Calu3 (cell line): ENCODE results near the gene RAD51B. TPM values are rescaled to one million over a fixed set of nuclear protein-coding genes. Genes with fewer than 3 reads are reported as not detected.
"Not testable (repeated sequence)": the region's sequence is repeated elsewhere in the genome, so short reads cannot be mapped to it uniquely, and the experiment has no call there.

Experiments used
- BruUV-seq: library from RNA; stranded (reverse); fragments of 400-500 nt; replicated peaks from 2 replicates; lab custom pipeline; 2021; lab: Mats Ljungman, UMichigan
- CTCF ChIA-PET: fragments of 300-600 bp; sonication (Branson Sonifier 250); formaldehyde crosslinking; loops from one replicate; lab custom pipeline; 2022; ENCODE audit warnings: antibody characterized with exemption; lab: Charles Lee
- DNase-seq: peaks from one replicate; pipeline ENCODE4 v3.0.0; 2022
- H3K27ac Mint-ChIP-seq: one replicate; pipeline ENCODE4 v1.8.0; 2022; ENCODE audit warnings: mixed read lengths; ENCODE audit not compliant: unreplicated experiment
- H3K27me3 Mint-ChIP-seq: one replicate; pipeline ENCODE4 v1.8.0; 2022; ENCODE audit warnings: mixed read lengths; ENCODE audit not compliant: unreplicated experiment
- H3K36me3 Mint-ChIP-seq: one replicate; pipeline ENCODE4 v1.8.0; 2022; ENCODE audit warnings: mild to moderate bottlenecking, moderate library complexity, mixed read lengths; ENCODE audit not compliant: insufficient read depth, unreplicated experiment
- H3K4me1 Mint-ChIP-seq: one replicate; pipeline ENCODE4 v1.8.0; 2022; ENCODE audit warnings: mild to moderate bottlenecking, low read depth, mixed read lengths; ENCODE audit not compliant: unreplicated experiment
- H3K4me3 Mint-ChIP-seq: one replicate; pipeline ENCODE4 v1.8.0; 2022; ENCODE audit warnings: mild to moderate bottlenecking, low read depth, moderate library complexity, mixed read lengths; ENCODE audit not compliant: unreplicated experiment
- H3K9me3 Mint-ChIP-seq: one replicate; pipeline ENCODE4 v1.8.0; 2022; ENCODE audit warnings: low read depth, mixed read lengths; ENCODE audit not compliant: unreplicated experiment
- CTCF ChIP-seq: fragments of 200-600 bp; IDR thresholded peaks from one replicate; pipeline ENCODE4 v1.8.0; 2022; ENCODE audit warnings: antibody characterized with exemption; ENCODE audit not compliant: unreplicated experiment
- intact Hi-C: fragments of 100-400 bp; cut with micrococcal nuclease; formaldehyde crosslinking; loops from one replicate; pipeline ENCODE4 v1.10.0; 2022; ENCODE audit not compliant: unreplicated experiment
- total RNA-seq: library from RNA; stranded (reverse); gene quantifications from 2 replicates; pipeline ENCODE4 v1.2.3, GENCODE V29; 2022

Gene RAD51B
- total RNA-seq, 1 experiment from 2014 or later, result 24.7 TPM

- no peak for DNase-seq
- CTCF ChIA-PET, result no interaction called here
Observed at GRCh38 chr14:68427550-68427890, 607.9 kb downstream of the RAD51B start.

GRCh38 chr14:68428900-68429299 lies 609.3 kb downstream of the RAD51B start:
- intact Hi-C loops, H3K9me3 Mint-ChIP-seq, H3K4me3 Mint-ChIP-seq, H3K27ac Mint-ChIP-seq, CTCF ChIA-PET, H3K36me3 Mint-ChIP-seq, BruUV-seq, DNase-seq, H3K27me3 Mint-ChIP-seq: not testable (repeated sequence)
- peaks cover 20% of the 10 kb centered on the region for H3K4me1 Mint-ChIP-seq

More at GRCh38 chr14:68427550-68427890, 607.9 kb downstream of the RAD51B start:
- Mint-ChIP-seq H3K27ac (no peak overlapping the region), H3K9me3 (peaks cover 7% of the 10 kb centered on the region), H3K4me3 (no peak overlapping the region), H3K36me3 (peaks cover 4% of the 10 kb centered on the region), H3K4me1 (peaks cover 20% of the 10 kb centered on the region), H3K27me3 (no peaks in the 10 kb centered on the region)
- intact Hi-C loops, result no loop called here
- TF ChIP-seq CTCF, result no peak
- BruUV-seq, result no TSS peak

GRCh38 chr14:68434173-68434572 lies 614.6 kb downstream of the RAD51B start:
- BruUV-seq, CTCF ChIA-PET, H3K36me3 Mint-ChIP-seq, H3K4me1 Mint-ChIP-seq, H3K27me3 Mint-ChIP-seq, H3K4me3 Mint-ChIP-seq, DNase-seq, H3K27ac Mint-ChIP-seq, intact Hi-C loops: not testable (repeated sequence)
- H3K9me3 Mint-ChIP-seq, result peaks cover 10% of the 10 kb centered on the region

GRCh38 chr14:68435631-68436030 lies 616.1 kb downstream of the RAD51B start:
- H3K9me3 Mint-ChIP-seq, result peaks cover 10% of the 10 kb centered on the region
- intact Hi-C loops, DNase-seq, BruUV-seq, H3K36me3 Mint-ChIP-seq, CTCF ChIA-PET, H3K4me3 Mint-ChIP-seq, H3K27ac Mint-ChIP-seq, H3K4me1 Mint-ChIP-seq, H3K27me3 Mint-ChIP-seq: not testable (repeated sequence)

GRCh38 chr14:68439676-68440075 lies 620.1 kb downstream of the RAD51B start:
- peaks cover 19% of the 10 kb centered on the region for H3K4me1 Mint-ChIP-seq
- no peak for DNase-seq
- no peak overlapping the region for H3K4me3 Mint-ChIP-seq
- H3K27ac Mint-ChIP-seq, result no peak overlapping the region
- CTCF ChIA-PET, result no interaction called here
- TF ChIP-seq CTCF, result no peak
- no peaks in the 10 kb centered on the region for H3K36me3 Mint-ChIP-seq
- peaks cover 7% of the 10 kb centered on the region for H3K9me3 Mint-ChIP-seq
- no TSS peak for BruUV-seq
- intact Hi-C loops, result no loop called here
- H3K27me3 Mint-ChIP-seq, result no peaks in the 10 kb centered on the region

GRCh38 chr14:68440820-68441219 lies 621.2 kb downstream of the RAD51B start:
- no peak for DNase-seq
- Mint-ChIP-seq H3K27me3 (no peaks in the 10 kb centered on the region), H3K4me3 (no peak overlapping the region), H3K27ac (peak overlapping the region; percentile 47), H3K36me3 (no peaks in the 10 kb centered on the region), H3K4me1 (peaks cover 25% of the 10 kb centered on the region), H3K9me3 (peaks cover 7% of the 10 kb centered on the region)
- no TSS peak for BruUV-seq
- intact Hi-C loops, result no loop called here
- CTCF ChIA-PET, result no interaction called here
- TF ChIP-seq CTCF, result no peak
